DOHH2 (cell line): ENCODE measurements around the gene CACNA2D3.

ENCODE experiments used
- H3F3A ChIP-seq: fragments of 200-600 bp; sonication (generic), shearing (Covaris generic); 2 replicates; pipeline ENCODE4 v1.6.0; 2016; ENCODE audit warnings: antibody characterized with exemption, mild to moderate bottlenecking; ENCODE audit not compliant: control insufficient read depth, insufficient read depth
- H3K27ac ChIP-seq: fragments of 200-600 bp; sonication (generic); 2 replicates; pipeline ENCODE4 v1.5.1; 2014; ENCODE audit warnings: low read depth, mild to moderate bottlenecking, low read length, moderate library complexity
- H3K27me3 ChIP-seq: fragments of 200-600 bp; sonication (generic); 2 replicates; pipeline ENCODE4 v1.6.1; 2014; ENCODE audit warnings: mild to moderate bottlenecking, low read length, mixed read lengths; ENCODE audit not compliant: control insufficient read depth
- H3K36me3 ChIP-seq: fragments of 200-600 bp; sonication (generic); 2 replicates; pipeline ENCODE4 v1.6.1; 2014; ENCODE audit warnings: mild to moderate bottlenecking, low read length, moderate library complexity, mixed read lengths; ENCODE audit not compliant: control insufficient read depth
- H3K4me1 ChIP-seq: fragments of 200-600 bp; sonication (generic); 2 replicates; pipeline ENCODE4 v1.6.1; 2014; ENCODE audit warnings: mild to moderate bottlenecking, low read length, mixed read lengths; ENCODE audit not compliant: control insufficient read depth
- H3K4me2 ChIP-seq: fragments of 200-600 bp; sonication (generic); 2 replicates; pipeline ENCODE4 v1.6.0; 2014; ENCODE audit warnings: mild to moderate bottlenecking, low read length, moderate library complexity
- H3K4me3 ChIP-seq: fragments of 200-600 bp; sonication (generic); 2 replicates; pipeline ENCODE4 v1.5.1; 2014; ENCODE audit warnings: mild to moderate bottlenecking, low read length, mixed read lengths
- H3K79me2 ChIP-seq: fragments of 200-600 bp; sonication (generic); 2 replicates; pipeline ENCODE4 v1.6.1; 2014; ENCODE audit warnings: mild to moderate bottlenecking, low read length, mixed read lengths; ENCODE audit not compliant: control insufficient read depth
- H3K9me2 ChIP-seq: fragments of 200-600 bp; sonication (generic); replicated peaks from 2 replicates; pipeline ENCODE4 v1.6.1; 2014; ENCODE audit warnings: mild to moderate bottlenecking, low read length, mixed read lengths; ENCODE audit not compliant: control insufficient read depth
- H3K9me3 ChIP-seq: fragments of 200-600 bp; sonication (generic); 2 replicates; pipeline ENCODE4 v1.6.1; 2014; ENCODE audit warnings: antibody characterized with exemption, low read length, mixed read lengths; ENCODE audit not compliant: control insufficient read depth, insufficient read depth
- H4K20me1 ChIP-seq: fragments of 200-600 bp; sonication (generic); 2 replicates; pipeline ENCODE4 v1.6.0; 2014; ENCODE audit warnings: low read depth, mild to moderate bottlenecking, antibody characterized with exemption, low read length, moderate library complexity; ENCODE audit not compliant: control insufficient read depth, insufficient read depth
- EZH2phosphoT487 ChIP-seq: fragments of 200-600 bp; sonication (generic); IDR thresholded peaks from 2 replicates; pipeline ENCODE4 v1.6.1; 2017; ENCODE audit warnings: borderline replicate concordance, mild to moderate bottlenecking, antibody characterized with exemption, low read length, moderate library complexity, mixed read lengths
- TF ChIP-seq, protein P1 (sequence below): fragments of 200-600 bp; sonication (generic); IDR thresholded peaks from one replicate; pipeline ENCODE4 v1.5.1; 2014; ENCODE audit warnings: antibody characterized with exemption, mild to moderate bottlenecking, low read depth, low read length; ENCODE audit not compliant: poor library complexity, severe bottlenecking

CACNA2D3 gene

DNA sequence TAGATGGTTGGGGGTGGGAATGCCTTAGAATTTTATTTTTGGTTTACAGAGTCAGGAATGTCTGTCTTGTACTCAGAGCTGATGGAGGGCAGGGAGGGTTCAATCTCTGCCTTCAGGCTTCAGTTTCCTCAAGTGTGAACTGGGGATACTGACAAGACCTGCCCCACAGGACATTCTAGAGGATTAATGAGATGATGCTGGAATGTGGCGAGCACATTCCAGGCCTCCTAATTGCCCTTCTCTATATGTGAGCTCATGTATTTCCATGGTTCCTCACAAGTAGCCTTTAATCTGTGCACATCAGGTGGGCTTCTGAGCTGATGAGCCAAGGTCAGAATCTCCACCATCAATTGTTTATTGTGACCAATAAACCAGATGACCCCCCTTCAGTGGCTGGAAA, 90.4 kb downstream of the CACNA2D3 start:
- Histone ChIP-seq H3K27me3 (no peaks in the 10 kb centered on the region), H3K36me3 (no peaks in the 10 kb centered on the region), H4K20me1 (no peaks in the 10 kb centered on the region), H3K79me2 (no peaks in the 10 kb centered on the region), H3K9me2 (no peaks in the 10 kb centered on the region), H3K9me3 (no peaks in the 10 kb centered on the region), H3K4me2 (no peak overlapping the region), H3K4me3 (no peak overlapping the region), H3K27ac (no peak overlapping the region), H3F3A (no peaks in the 10 kb centered on the region), H3K4me1 (no peaks in the 10 kb centered on the region)
- TF ChIP-seq, protein P1, sequence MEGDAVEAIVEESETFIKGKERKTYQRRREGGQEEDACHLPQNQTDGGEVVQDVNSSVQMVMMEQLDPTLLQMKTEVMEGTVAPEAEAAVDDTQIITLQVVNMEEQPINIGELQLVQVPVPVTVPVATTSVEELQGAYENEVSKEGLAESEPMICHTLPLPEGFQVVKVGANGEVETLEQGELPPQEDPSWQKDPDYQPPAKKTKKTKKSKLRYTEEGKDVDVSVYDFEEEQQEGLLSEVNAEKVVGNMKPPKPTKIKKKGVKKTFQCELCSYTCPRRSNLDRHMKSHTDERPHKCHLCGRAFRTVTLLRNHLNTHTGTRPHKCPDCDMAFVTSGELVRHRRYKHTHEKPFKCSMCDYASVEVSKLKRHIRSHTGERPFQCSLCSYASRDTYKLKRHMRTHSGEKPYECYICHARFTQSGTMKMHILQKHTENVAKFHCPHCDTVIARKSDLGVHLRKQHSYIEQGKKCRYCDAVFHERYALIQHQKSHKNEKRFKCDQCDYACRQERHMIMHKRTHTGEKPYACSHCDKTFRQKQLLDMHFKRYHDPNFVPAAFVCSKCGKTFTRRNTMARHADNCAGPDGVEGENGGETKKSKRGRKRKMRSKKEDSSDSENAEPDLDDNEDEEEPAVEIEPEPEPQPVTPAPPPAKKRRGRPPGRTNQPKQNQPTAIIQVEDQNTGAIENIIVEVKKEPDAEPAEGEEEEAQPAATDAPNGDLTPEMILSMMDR, result no peak
- no peak for TF ChIP-seq EZH2phosphoT487

- no peaks in the 10 kb centered on the region for H4K20me1 ChIP-seq
- H3K9me3 ChIP-seq, result no peaks in the 10 kb centered on the region
- no peaks in the 10 kb centered on the region for H3K4me1 ChIP-seq
- H3K27me3 ChIP-seq, result no peaks in the 10 kb centered on the region
- no peak overlapping the region for H3K4me2 ChIP-seq
- no peaks in the 10 kb centered on the region for H3K9me2 ChIP-seq
- no peak overlapping the region for H3K27ac ChIP-seq
- TF ChIP-seq, protein P1, result no peak
- TF ChIP-seq EZH2phosphoT487, result no peak
- no peaks in the 10 kb centered on the region for H3K79me2 ChIP-seq
- no peaks in the 10 kb centered on the region for H3F3A ChIP-seq
- H3K36me3 ChIP-seq, result no peaks in the 10 kb centered on the region
- H3K4me3 ChIP-seq, result no peak overlapping the region
Measured at GRCh38 chr3:54213907-54214306, 91.6 kb downstream of the CACNA2D3 start.

DNA sequence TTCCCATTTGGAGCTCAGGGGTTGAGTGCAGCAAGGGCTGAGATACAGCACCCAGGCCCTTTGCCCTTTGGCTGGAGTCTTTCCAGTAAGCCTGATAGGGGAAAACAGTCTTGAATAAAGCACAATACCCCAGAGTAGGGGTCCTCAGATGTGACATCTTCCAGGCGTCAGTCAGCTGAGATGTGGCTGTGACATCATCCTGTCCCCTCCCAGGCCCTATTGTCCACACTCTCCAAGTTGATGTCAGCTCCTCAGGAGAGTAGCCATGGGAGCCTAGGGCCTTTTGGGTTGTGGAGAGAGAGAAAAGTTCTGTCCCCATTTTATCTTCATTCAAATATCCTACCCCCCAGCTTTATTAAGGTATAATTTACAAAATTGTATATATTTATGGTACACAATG, 92.5 kb downstream of the CACNA2D3 start:
- H3F3A ChIP-seq, result no peaks in the 10 kb centered on the region

More for the DNA sequence above, 92.5 kb downstream of the CACNA2D3 start:
- Histone ChIP-seq H3K9me3 (no peaks in the 10 kb centered on the region), H3K27ac (no peak overlapping the region), H3K9me2 (no peaks in the 10 kb centered on the region), H3K4me2 (no peak overlapping the region), H3K27me3 (no peaks in the 10 kb centered on the region), H3K4me1 (no peaks in the 10 kb centered on the region), H3K79me2 (no peaks in the 10 kb centered on the region), H3K4me3 (no peak overlapping the region), H4K20me1 (no peaks in the 10 kb centered on the region), H3K36me3 (no peaks in the 10 kb centered on the region)
- no peak for TF ChIP-seq EZH2phosphoT487
- TF ChIP-seq, protein P1, result no peak
